Activated T-helper 1 cell treated with anti-CD3 and anti-CD28 coated beads, Interleukin-2, amount 50 U/mL, for 16 hours (primary cell): ENCODE data around the gene FAM180B.
"Not testable (repeated sequence)": the region's sequence is repeated elsewhere in the genome, so short reads cannot be mapped to it uniquely, and the experiment has no call there.

Experiments used
- DNase-seq, 2 donors: peaks; one replicate each; pipeline ENCODE4 v3.0.0-alpha.2; 2020; ENCODE audit warnings: low read depth in 1 of 2, low spot score in 1 of 2

The FAM180B gene

DNA sequence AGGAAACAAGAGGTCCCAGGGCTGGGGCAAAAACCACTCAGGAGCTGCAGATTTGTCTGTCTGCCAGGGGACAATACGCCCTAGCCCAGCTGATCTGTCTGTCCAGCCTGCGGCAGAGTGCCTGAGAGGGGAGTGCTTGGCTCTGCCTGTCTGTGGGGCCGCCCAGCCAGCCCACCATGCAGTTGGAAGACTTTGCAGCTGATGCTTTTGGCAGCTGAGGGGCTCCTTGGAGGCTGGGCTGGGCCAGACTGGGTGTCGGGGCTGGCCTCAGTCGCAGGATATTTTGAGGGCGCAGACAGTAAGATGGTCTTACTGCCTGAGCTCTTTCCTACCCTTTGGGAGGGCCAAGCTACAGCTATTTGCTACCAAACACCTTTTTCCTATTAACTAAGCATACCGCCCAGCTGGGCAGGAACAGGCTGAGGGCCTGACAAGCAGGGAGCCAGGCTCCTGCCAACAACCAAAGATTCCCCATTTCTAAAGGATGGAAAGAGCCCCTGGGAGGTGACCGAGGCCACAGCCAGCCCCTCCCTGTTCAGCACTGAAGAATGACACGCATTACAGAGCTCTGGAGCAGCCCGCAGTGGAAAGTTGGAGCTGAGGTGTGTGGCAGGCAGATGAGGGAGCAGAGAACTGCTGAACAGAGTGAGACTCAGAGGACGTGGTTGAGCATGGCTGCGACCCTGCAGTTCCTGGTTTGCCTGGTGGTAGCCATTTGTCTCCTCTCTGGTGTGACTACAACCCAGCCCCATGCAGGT, at the start of gene FAM180B:
Gene FAM180B (plus strand): TSS at position 581 of the 758 bp plus-strand sequence. CDS start 91 bp downstream, at position 672.
- DNase-seq = no peak

DNA sequence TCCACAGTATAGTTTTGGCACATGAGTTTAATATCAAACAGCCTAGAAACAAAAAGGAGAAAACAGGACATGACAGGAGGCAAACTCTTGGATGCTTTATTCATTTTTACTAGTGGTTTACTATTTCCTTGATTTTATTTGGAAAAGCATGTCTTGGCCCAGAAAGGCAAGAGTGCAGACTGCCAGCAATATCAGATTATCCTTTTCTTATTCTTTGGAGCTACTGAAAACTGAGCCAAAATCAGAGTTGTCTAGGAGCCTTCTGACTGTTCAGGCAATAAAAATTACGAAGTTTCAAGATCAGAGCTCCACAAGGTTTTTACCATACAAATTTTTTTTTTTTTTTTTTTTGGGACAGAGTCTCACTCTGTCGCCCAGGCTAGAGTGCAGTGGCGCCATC, 49.6 kb upstream of the FAM180B start:
- DNase-seq = no peak

- no peak for DNase-seq
Measured at GRCh38 chr11:47538741-47539565, 47.5 kb upstream of the FAM180B start.

- DNase-seq = no peak
Measured at GRCh38 chr11:47539681-47540039, 46.8 kb upstream of the FAM180B start.

DNA sequence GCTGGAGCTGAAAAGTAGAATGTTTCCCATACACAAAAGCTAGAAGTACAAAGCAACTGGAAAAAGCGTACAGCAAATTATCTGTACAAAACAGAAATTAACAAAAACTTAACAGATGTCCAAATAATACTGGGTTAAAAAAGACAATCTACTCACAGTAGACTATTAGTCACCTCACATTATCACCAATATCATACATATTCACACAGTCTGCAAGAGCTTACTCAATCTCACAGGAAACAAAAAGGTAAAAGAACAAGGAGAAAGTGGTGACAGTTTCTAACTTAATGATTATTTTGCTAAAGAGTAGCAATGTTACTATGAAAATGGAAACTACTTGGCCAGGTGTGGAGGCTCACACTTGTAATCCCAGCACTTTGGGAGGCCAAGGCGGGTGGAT, 45.4 kb upstream of the FAM180B start:
- DNase-seq = no peak

DNA sequence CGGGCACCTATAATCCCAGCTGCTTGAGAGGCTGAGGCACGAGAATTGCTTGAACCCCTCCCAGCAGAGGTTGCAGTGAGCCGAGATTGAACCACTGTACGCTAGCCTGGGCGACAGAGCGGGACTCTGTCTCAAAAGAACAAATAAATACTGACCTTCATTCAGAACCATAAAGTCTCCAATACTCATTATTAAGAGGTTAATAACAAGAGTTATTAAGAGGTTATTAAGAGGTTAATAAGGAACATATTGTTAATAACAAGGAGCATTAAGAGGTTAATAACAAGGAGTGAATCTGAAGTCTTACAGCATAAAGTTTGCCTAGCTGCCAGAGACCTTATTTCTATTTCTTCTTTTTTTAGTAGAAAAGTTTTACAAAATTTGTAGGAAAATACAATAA, 41.2 kb upstream of the FAM180B start:
- no peak for DNase-seq

DNA sequence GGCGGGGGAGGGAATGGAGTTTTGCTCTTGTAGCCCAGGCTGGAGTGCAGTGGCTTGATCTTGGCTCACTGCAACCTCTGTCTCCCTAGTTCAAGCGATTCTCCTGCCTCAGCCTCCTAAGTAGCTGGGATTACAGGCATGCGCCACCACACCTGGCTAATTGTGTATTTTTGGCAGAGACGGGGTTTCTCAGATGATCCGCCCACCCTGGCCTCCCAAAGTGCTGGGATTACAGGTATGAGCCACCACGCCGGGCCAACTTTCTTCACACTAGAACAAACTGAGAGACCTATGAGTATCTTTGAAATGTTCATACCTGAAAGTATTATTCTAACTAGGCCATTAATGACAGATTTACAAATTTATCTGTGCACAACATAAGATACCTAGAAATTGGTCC, 40.2 kb upstream of the FAM180B start:
- not testable (repeated sequence) for DNase-seq

DNA sequence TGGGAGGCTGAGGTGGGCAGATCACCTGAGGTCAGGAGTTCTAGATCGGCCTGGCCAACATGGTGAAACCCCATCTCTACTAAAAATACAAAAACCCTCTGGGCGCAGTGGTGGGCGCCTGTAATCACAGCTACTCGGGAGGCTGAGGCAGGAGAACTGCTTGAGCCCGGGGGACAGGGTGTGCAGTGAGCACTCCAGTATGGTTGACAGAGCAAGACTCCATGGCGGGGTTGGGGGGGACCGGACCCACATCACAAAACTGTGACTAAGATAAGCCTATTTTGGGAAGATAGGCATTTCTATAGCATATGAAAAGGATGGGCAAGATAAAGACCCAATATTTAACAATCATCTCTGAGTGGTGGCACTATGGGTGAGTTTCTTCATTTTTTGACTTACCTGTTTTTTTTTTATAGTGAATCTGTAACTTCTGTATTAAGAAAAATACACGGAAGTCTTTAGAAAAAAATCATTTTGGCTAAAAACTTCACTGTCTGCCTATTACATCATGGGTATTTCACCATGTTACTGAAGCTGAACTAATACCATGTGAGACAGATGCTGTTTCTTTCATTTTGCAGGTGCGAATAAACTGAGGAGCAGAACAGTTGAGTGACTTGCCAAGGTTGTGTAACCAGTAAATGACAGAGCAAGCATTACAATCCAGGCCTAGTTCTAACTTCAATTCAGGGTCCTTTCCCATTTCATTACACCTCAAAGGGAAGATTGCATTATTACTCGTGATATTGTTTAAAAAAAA, 36.0 kb upstream of the FAM180B start:
- DNase-seq = no peak

GRCh38 chr11:47551086-47551485, 35.4 kb upstream of the FAM180B start:
- DNase-seq = no peak

DNA sequence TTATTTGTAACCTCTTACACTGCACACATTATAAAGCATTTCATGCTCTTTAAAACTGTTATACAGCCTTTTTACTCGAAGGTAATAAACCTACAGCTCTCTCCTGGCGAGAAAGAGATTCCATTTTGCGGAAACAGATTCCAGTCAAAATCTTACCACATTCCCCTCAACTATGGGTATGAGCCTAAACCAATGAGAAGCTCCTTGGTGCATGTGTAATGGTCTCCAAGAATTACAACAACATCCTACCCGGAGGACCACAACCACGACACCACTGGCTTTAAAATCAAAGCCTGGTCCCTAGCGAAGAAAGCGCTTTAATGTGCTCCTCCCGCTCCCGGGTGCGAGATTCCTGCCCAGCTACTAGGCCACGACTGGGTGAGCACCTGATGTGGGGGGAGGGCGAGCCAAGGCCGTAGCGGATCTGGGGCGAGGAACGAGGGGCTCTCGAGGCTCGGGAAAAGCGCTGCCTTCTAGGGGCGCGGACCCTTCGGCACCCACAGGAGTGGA, 34.4 kb upstream of the FAM180B start:
- DNase-seq = peak in 1 of 2 donors; percentile 6

DNA sequence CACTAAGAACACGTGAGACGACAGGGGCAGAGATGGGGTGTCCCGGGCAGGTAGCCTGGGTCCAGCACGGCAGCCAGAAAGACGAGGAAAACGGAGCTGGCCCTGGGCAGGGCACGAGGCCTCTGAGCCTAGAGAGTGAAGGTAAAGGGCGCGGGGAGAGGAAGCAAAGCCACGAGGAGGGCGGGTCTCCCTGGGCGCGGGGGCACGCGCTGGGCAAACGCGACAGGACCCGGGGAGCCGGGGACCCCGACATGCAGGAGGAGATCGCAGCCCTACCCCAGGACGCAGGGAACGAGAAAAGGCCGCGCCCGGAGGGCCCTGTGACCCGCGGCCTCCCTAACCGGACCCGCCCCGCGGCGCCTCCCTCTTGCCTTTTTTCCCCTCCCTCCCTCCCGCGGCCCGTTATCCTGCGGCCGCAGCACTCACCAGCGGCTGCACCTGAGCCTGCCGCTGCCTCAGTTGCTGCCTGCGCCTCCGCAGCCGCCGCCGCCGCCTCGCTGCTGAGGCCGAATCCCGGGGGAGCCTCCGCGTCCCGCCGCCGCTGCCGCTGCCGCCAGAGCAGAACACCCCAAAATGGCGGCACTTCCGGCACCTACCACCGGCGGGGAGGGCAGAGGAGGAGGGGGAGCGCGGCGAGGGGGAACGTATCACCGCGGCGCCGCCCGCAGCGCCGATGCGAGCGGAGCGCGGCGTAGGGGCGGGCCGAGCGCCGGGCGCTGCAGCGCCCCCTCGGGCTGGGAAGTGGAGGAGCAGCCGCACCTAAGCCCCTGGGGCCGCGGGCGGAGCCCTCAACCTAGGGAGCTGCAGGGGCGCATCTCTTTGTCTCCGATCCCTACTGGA, 33.7 kb upstream of the FAM180B start, which contains the start of gene CELF1:
Gene CELF1 (minus strand): TSS at position 567 of the 840 bp plus-strand sequence. CDS start 53,609 bp downstream, outside the sequence.
- peak; percentile 84 to 91 for DNase-seq

- DNase-seq = no peak
Measured at GRCh38 chr11:47553406-47553743, 33.1 kb upstream of the FAM180B start.

DNA sequence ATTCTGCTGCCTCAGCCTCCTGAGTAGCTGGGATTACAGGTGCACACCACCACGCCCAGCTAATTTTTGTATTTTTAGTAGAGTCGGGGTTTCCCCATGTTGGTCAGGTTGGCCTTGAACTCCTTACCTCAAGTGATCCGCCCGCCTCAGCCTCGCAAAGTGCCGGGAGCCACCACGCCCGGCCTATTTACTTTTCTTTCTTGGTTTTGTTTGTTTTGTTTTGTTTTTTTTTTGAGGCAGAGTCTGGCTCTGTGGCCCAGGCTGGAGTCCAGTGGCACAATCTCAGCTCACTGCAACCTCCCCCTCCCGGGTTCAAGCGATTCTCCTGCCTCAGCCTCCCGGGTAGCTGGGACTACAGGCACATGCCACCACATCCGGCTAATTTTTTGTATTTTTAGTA, 29.5 kb upstream of the FAM180B start:
- not testable (repeated sequence) for DNase-seq

- DNase-seq = no peak
Measured at GRCh38 chr11:47558695-47559094, 27.8 kb upstream of the FAM180B start.

DNA sequence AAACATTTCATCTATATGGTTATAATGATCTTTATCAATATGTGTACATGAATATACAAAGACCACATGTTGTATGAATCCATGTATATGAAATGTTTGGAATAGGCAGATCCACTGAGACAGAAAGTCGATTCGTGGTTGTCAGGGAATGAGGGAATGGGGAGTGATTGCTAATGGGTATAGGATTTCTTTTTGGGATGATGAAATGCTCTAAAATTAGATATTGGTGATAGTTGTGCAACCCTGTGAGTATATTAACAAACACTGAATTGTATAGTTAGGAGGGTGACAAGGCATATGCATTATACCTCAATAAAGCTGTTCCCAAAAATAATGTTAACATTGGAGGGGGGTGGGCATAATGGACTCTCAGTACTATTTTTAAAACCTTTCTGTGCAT, 26.1 kb upstream of the FAM180B start:
- no peak for DNase-seq

DNA sequence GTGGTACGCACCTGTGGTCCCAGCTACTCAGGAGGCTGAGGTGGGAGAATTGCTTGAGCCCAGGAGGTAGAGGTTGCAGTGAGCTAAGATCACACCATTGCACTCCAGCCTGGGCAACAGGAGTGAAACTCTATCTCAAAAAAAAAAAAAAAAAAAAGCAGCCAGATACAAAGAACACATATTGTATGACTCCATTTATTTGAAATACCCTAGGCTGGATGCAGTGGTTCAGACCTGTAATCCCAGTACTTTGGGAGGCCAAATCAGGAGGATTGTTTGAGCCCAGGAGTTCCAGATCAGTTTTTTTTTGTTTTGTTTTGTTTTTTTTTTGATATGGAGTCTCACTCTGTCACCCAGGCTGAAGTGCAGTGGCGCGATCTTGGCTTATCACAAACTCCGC, 24.1 kb upstream of the FAM180B start:
- DNase-seq = not testable (repeated sequence)

DNA sequence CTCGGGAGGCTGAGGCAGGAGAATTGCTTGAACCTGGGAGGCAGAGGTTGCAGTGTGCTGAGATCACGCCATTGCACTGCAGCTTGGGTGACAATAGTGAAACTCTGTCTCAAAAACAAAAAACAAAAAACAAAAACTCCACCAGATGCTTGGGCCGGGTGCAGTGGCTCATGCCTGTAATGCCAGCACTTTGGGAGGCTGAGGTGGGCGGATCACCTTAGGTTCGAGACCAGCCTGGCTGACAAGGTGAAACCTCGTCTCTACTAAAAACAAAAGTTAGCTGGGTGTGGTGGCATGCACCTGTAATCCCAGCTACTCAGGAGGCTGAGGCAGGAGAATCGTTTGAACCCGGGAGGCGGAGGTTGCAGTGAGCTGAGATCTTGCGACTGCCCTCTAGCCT, 22.1 kb upstream of the FAM180B start:
- DNase-seq = not testable (repeated sequence)

- no peak for DNase-seq
Measured at GRCh38 chr11:47564933-47565339, 21.5 kb upstream of the FAM180B start.

GRCh38 chr11:47565340-47566148, 20.9 kb upstream of the FAM180B start, which contains the start of gene PTPMT1:
TSS of gene PTPMT1 (plus strand) at chr11:47565599. CDS start at chr11:47565623, 24 bp downstream.
- DNase-seq = peak; percentile 17 to 37
